ENCODE data around the gene FXYD6.

DNA sequence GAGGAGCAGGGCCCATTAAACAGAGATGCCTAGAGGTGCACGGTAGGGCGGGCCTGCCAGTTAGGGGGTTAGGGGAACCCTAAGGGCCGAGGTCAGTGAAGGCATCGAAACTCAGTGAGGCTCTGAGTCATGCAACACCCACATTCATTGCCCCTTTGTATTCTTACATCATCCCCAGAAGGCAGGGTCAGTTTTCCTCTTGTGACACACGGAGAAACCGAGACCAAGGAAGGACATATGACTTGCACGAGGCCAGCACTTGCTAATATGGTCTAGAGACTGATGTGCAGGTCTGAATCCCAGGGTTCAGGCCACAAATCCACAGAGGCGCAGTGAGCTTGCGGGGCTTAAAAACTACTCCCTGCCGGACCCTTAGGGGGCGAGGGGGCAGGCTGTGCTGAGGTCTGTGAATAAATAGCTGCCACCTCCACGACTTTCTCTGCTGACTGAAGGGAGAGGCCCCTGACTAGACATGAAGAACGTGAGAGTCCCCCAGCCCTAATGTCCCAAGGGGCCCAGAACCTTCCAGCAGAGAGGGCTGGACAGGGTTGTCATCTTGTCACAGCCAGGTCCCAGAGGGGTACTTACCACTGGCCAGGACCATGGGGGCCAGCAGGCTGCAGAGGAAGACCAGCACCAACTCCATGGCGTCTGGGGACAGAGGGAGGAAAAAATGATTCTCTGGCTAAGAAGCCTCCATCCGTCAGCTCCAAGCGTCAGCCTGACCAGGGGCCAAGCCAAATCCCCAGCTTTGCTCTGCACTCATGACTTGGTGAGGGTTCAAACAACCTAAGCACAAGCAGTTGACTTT is 34.1 kb downstream of the FXYD6 start:
- TF ChIP-seq, protein P1, sequence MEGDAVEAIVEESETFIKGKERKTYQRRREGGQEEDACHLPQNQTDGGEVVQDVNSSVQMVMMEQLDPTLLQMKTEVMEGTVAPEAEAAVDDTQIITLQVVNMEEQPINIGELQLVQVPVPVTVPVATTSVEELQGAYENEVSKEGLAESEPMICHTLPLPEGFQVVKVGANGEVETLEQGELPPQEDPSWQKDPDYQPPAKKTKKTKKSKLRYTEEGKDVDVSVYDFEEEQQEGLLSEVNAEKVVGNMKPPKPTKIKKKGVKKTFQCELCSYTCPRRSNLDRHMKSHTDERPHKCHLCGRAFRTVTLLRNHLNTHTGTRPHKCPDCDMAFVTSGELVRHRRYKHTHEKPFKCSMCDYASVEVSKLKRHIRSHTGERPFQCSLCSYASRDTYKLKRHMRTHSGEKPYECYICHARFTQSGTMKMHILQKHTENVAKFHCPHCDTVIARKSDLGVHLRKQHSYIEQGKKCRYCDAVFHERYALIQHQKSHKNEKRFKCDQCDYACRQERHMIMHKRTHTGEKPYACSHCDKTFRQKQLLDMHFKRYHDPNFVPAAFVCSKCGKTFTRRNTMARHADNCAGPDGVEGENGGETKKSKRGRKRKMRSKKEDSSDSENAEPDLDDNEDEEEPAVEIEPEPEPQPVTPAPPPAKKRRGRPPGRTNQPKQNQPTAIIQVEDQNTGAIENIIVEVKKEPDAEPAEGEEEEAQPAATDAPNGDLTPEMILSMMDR (IDR thresholded peaks at IDR 0.05; ENCODE audit: control extremely low read depth in 1 of 3, insufficient read depth in 1 of 3, low read depth in 1 of 3, low read length in 3 of 3): no peak
- TF ChIP-seq SUZ12 (IDR thresholded peaks at IDR 0.05; ENCODE audit: low read length): no peak
- TF ChIP-seq EGR1 (IDR thresholded peaks at IDR 0.05; ENCODE audit: borderline replicate concordance, low read depth, low read length): no peak
- TF ChIP-seq FOSL1 (IDR thresholded peaks at IDR 0.05; ENCODE audit: insufficient read depth, low read depth, low read length): no peak
- no peak for TF ChIP-seq MAFK (IDR thresholded peaks at IDR 0.05; ENCODE audit: low read depth, low read length)
- TF ChIP-seq EP300 (IDR thresholded peaks at IDR 0.05; ENCODE audit: borderline replicate concordance in 1 of 2, low read depth in 2 of 2, low read length in 2 of 2): no peak
- no peak for TF ChIP-seq USF2 (IDR thresholded peaks at IDR 0.05; ENCODE audit: low read length)
- TF ChIP-seq POLR2AphosphoS5 (IDR thresholded peaks at IDR 0.05; ENCODE audit: low read depth, low read length): no peak
- no peak for TF ChIP-seq CREB1 (IDR thresholded peaks at IDR 0.05)
- no peak for TF ChIP-seq SP4 (IDR thresholded peaks at IDR 0.05; ENCODE audit: low read length)
- TF ChIP-seq TBP (IDR thresholded peaks at IDR 0.05; ENCODE audit: low read depth, low read length): no peak
- no peak for TF ChIP-seq GABPA (IDR thresholded peaks at IDR 0.05; ENCODE audit: borderline replicate concordance, insufficient read depth, low read length)
- TF ChIP-seq, protein P2, sequence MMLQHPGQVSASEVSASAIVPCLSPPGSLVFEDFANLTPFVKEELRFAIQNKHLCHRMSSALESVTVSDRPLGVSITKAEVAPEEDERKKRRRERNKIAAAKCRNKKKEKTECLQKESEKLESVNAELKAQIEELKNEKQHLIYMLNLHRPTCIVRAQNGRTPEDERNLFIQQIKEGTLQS (IDR thresholded peaks at IDR 0.05; ENCODE audit: insufficient read depth, low read depth, low read length): no peak
- no peak for TF ChIP-seq CHD1 (IDR thresholded peaks at IDR 0.05; ENCODE audit: low read depth, low read length)
